Bronchial epithelial cell (primary cell): Measurements from ENCODE around the gene PODXL2. TPM values are rescaled to one million over a fixed set of nuclear protein-coding genes. Genes with fewer than 3 reads are reported as not detected.
A peak's percentile ranks its signal among the peaks of the same experiment; 100 is the strongest.

Experiments used
- DNase-seq: peaks from one replicate; pipeline ENCODE4 v3.0.0-alpha.2; 2010; ENCODE audit warnings: low read depth
- FAIRE-seq: peaks from 2 replicates; lab custom pipeline; 2011; peaks lifted over from hg19 to GRCh38; lab: Jason Lieb, UNC
- H3K27me3 ChIP-seq: 2 replicates; pipeline ENCODE4 v1.5.1; 2011; ENCODE audit warnings: low read length; ENCODE audit not compliant: control insufficient read depth, insufficient read depth
- H3K36me3 ChIP-seq: 2 replicates; pipeline ENCODE4 v1.5.1; 2011; ENCODE audit warnings: low read length; ENCODE audit not compliant: control insufficient read depth, insufficient read depth
- H3K4me3 ChIP-seq: 2 replicates; pipeline ENCODE4 v1.5.1; 2011; ENCODE audit warnings: mild to moderate bottlenecking, low read depth, low read length, control low read depth
- total RNA-seq: library from RNA; depleted of rRNA; stranded (reverse); fragments of >200 nt; gene quantifications from 2 replicates; pipeline ENCODE4 v1.2.1, GENCODE V29; 2014
- TF ChIP-seq, protein P1 (sequence below): IDR thresholded peaks from 2 replicates; pipeline ENCODE4 v1.5.1; 2011; ENCODE audit warnings: mild to moderate bottlenecking, moderate library complexity, low read length, control low read depth, inconsistent platforms; ENCODE audit not compliant: insufficient read depth, severe bottlenecking

The PODXL2 gene
- total RNA-seq, 1 donor from 2014 or later: 3.4 TPM

DNA sequence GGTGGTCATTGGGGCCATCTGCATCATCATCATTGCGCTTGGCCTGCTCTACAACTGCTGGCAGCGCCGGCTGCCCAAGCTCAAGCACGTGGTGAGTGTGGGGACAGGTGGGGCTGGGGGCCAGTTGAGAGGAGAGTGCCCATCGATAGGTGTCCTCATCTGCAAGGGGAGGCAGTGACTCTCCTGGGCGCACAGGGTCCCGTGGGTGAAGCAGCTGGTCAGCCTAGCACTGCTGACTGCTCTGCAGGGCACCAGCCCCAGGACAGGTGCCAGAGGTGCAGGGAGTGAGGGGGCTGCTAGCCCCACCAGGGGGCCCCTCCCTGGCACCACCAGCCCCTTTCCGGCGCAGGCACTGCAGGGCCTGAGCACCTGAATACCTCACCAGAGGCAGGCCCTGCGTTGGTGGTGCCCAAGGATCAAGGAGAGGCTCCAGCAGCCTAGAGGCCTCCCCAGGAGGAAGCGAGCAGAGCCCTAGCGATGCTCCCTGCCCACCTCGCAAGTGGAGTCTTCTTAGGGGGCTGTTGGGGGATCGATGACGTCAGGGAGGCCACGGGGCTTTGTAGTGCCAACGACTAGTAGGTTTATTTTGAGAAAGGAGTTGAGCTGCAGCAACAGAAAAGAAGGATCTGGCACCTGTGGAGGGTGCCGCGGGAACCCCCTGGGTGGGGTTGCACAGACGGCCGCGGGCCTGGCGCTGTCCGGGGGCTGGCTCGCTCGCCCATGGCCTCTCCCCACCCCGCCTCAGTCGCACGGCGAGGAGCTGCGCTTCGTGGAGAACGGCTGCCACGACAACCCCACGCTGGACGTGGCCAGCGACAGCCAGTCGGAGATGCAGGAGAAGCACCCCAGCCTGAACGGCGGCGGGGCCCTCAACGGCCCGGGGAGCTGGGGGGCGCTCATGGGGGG lies 42.8 kb downstream of the PODXL2 start:
- FAIRE-seq: no peak
- Histone ChIP-seq H3K4me3 (peak overlapping the region; percentile 64), H3K36me3 (no peaks in the 10 kb centered on the region), H3K27me3 (no peaks in the 10 kb centered on the region)
- TF ChIP-seq, protein P1, sequence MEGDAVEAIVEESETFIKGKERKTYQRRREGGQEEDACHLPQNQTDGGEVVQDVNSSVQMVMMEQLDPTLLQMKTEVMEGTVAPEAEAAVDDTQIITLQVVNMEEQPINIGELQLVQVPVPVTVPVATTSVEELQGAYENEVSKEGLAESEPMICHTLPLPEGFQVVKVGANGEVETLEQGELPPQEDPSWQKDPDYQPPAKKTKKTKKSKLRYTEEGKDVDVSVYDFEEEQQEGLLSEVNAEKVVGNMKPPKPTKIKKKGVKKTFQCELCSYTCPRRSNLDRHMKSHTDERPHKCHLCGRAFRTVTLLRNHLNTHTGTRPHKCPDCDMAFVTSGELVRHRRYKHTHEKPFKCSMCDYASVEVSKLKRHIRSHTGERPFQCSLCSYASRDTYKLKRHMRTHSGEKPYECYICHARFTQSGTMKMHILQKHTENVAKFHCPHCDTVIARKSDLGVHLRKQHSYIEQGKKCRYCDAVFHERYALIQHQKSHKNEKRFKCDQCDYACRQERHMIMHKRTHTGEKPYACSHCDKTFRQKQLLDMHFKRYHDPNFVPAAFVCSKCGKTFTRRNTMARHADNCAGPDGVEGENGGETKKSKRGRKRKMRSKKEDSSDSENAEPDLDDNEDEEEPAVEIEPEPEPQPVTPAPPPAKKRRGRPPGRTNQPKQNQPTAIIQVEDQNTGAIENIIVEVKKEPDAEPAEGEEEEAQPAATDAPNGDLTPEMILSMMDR: no peak
- no peak for DNase-seq

DNA sequence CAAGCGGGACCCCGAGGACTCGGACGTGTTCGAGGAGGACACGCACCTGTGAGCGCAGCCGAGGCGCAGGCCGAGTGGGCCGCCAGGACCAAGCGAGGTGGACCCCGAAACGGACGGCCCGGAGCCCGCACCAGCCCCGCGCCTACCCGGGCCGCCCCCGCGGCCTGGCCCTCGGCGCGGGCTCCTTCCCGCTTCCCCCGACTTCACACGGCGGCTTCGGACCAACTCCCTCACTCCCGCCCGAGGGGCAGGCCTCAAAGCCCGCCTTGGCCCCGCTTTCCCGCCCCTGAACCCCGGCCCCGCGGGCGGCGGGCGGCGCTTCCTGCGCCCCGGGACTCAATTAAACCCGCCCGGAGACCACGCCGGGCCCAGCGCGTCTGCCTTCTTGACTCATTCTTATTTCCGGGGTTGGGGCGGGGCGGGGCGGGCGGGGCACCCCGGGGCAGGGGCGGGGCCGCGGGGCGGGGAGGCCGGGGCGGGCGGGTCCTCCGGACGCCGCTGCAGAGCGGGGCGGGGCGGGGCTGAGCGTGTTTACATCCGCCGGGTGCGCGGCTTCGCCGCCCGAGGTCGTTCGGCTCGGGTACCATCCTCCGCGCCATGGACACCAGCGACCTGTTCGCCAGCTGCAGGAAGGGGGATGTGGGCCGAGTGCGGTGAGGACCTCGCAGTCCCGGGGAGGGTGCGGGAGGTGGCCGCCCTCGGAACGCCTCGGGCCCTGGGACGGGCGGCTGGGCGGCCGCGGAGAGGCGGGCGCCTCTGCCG lies 43.6 kb downstream of the PODXL2 start, which contains the start of gene ABTB1:
Gene ABTB1, plus strand, starts transcription at position 524 of the 762 bp plus-strand sequence. Its CDS starts 74 bp downstream, at position 598.
- Histone ChIP-seq H3K36me3 (no peaks in the 10 kb centered on the region), H3K4me3 (peak within 1 kb of the TSS; percentile 71), H3K27me3 (no peaks in the 10 kb centered on the region)
- FAIRE-seq (no peak), DNase-seq (peak; percentile 32)
- TF ChIP-seq, protein P1: no peak

DNA sequence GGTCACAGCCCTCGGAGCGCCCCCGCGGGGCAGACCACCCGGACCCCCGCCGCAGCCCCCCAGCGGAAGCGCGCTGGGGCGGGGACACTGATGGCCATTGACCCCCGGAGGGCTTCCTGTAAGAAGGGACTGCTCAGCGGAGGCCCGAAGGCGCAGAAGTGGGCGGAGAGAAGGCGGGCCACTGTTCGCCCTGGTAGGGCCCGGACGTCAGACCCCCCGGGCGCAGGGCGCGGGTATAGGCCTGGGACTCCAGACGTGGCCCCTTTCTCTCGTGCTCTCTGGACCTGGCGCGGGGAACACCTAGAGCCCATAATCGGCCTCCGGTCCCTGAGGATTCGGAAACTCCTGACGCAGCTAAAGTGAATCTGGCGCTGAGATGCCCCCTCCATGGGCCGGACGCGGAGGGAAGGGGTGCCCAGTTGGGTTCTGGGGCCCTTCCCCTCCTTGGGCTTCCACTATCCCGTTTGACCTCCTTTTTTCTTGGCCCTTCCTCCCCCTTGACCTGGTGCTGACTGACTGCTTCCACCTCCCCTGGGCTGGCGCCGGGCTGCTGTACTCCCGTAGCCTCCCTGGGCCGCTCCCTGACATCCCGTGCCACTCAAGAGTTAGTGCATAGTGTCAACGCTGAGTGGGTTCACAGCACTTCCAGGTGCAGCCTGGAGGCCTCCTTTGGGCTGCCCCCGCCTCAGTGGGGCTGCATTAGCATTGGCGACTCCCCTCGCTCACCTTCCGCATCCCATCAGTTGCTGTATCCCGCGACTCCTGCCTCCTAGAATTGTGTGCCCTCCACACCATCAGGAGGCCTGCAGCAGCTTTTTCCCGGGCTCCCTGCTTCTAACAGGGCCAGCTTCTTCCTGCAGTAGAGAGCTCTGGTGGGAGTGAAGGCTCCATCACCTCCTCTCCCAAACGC lies 44.5 kb downstream of the PODXL2 start:
- no peaks in the 10 kb centered on the region for H3K36me3 ChIP-seq
- no peak for FAIRE-seq

DNA sequence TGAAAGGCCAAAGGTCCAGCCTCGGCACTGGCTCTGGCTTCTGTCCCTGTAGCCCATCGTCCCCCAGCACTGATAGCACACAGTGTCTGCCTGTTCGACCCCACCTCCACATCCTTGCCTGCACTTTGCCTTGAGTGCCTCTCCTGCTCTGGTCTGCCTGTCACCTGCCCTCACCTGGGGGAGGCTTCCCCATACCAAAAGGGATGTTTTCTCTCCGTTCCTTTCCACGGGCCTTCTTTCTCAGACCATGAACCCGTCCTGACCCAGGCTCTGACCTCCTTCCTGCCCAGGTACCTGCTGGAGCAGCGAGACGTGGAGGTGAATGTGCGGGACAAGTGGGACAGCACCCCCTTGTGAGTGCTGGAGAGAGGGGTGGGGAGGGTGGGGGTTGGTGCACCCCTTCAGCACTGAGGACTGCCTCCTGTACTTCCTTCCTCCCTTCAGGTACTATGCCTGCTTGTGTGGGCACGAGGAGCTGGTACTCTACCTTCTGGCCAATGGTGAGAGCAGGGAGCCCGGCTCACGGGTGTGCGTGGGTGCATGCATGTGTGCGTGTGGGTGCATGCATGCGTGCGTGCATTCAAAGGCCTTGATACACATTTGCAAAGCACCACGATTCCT lies 45.2 kb downstream of the PODXL2 start:
- H3K36me3 ChIP-seq: no peaks in the 10 kb centered on the region
- DNase-seq (no peak), FAIRE-seq (no peak)
- no peaks in the 10 kb centered on the region for H3K27me3 ChIP-seq
- TF ChIP-seq, protein P1: no peak
- no peak overlapping the region for H3K4me3 ChIP-seq

More for the DNA sequence above, 44.5 kb downstream of the PODXL2 start:
- Histone ChIP-seq H3K27me3 (no peaks in the 10 kb centered on the region), H3K4me3 (peak overlapping the region; percentile 71)
- no peak for DNase-seq
- TF ChIP-seq, protein P1: no peak

GRCh38 chr3:127674790-127675189 lies 45.8 kb downstream of the PODXL2 start:
- Histone ChIP-seq H3K4me3 (no peak overlapping the region), H3K27me3 (no peaks in the 10 kb centered on the region), H3K36me3 (no peaks in the 10 kb centered on the region)
- TF ChIP-seq, protein P1: no peak
- FAIRE-seq: peak; percentile 7
- DNase-seq: no peak
